A549 (cell line): ENCODE data around the gene ADAMTS12. TPM values are rescaled to one million over a fixed set of nuclear protein-coding genes. Genes with fewer than 3 reads are reported as not detected.

Experiments used
- ATAC-seq, 2 experiments: fragments of 200-7000 bp in 1 of 2; fragments of >200 bp in 1 of 2; cut with Nextera tagmentation in 1 of 2; cut with Tn5 transposase in 1 of 2; 3 replicates each; pipeline versions ENCODE4 v1.8.0 to v1.9.1; 2018 to 2020; ENCODE audit warnings: mild to moderate bottlenecking in 1 of 2, moderate library complexity in 1 of 2
- CTCF ChIA-PET: fragments of 300-600 bp; sonication (Branson Sonifier 250); formaldehyde crosslinking; extraction: SDS; loops from one replicate; lab custom pipeline; 2021; ENCODE audit warnings: antibody characterized with exemption, inconsistent platforms; lab: Yijun Ruan, JAX
- POLR2A ChIA-PET: fragments of 350-600 bp; formaldehyde crosslinking; extraction: SDS; loops from one replicate; lab custom pipeline; 2021; ENCODE audit warnings: antibody characterized with exemption, inconsistent platforms; lab: Yijun Ruan, JAX
- DNase-seq, 2 experiments: peaks; one replicate each; pipeline versions ENCODE4 v3.0.0 to v3.0.0-alpha.2; 2011 to 2016; ENCODE audit warnings: low read depth in 1 of 2, low spot score in 1 of 2
- FAIRE-seq: peaks from 2 replicates; lab custom pipeline; 2011; peaks lifted over from hg19 to GRCh38; lab: Jason Lieb, UNC
- H3K27ac ChIP-seq, 2 experiments: fragments of >200 bp; sonication (Bioruptor Twin); formaldehyde crosslinking; 3 replicates each; pipeline ENCODE4 v1.5.1; 2016 to 2017
- H3K4me1 ChIP-seq: fragments of >200 bp; sonication (Bioruptor Twin); formaldehyde crosslinking; 3 replicates; pipeline ENCODE4 v1.6.1; 2016
- H3K4me2 ChIP-seq: fragments of >200 bp; sonication (Bioruptor Twin); formaldehyde crosslinking; 3 replicates; pipeline ENCODE4 v1.6.1; 2016
- H3K4me3 ChIP-seq: fragments of >200 bp; sonication (Bioruptor Twin); formaldehyde crosslinking; 3 replicates; pipeline ENCODE4 v1.5.1; 2016
- H3K9me3 ChIP-seq: fragments of >200 bp; sonication (Bioruptor Twin); formaldehyde crosslinking; 3 replicates; pipeline ENCODE4 v1.6.1; 2016
- ATOH8 ChIP-seq: fragments of 250-450 bp; sonication (Bioruptor Pico); IDR thresholded peaks from 2 replicates; pipeline ENCODE4 v1.5.0; 2020; ENCODE audit warnings: low read depth, mild to moderate bottlenecking, moderate library complexity
- CEBPB ChIP-seq, 2 experiments: fragments of >200 bp in 1 of 2; sonication (Bioruptor Twin) in 1 of 2; formaldehyde crosslinking in 1 of 2; IDR thresholded peaks; 2 replicates each; pipeline ENCODE4 v1.6.1; 2012 to 2016
- EHF ChIP-seq: fragments of 250-450 bp; sonication (Bioruptor Pico); IDR thresholded peaks from 2 replicates; pipeline ENCODE4 v1.5.0; 2020; ENCODE audit warnings: mild to moderate bottlenecking
- EP300 ChIP-seq, 2 experiments: fragments of >200 bp; sonication (Bioruptor Twin); formaldehyde crosslinking; IDR thresholded peaks; 2 replicates in 1 of 2; 3 replicates in 1 of 2; pipeline ENCODE4 v1.6.1; 2016 to 2017
- FOXS1 ChIP-seq: fragments of 250-450 bp; sonication (Bioruptor Pico); IDR thresholded peaks from 2 replicates; pipeline ENCODE4 v1.5.0; 2020; ENCODE audit warnings: mild to moderate bottlenecking, moderate library complexity
- HOXA7 ChIP-seq: fragments of 250-450 bp; sonication (Bioruptor Pico); IDR thresholded peaks from 2 replicates; pipeline ENCODE4 v1.5.0; 2020; ENCODE audit warnings: mild to moderate bottlenecking, moderate library complexity
- HOXB13 ChIP-seq: fragments of 250-450 bp; sonication (Bioruptor Pico); IDR thresholded peaks from 2 replicates; pipeline ENCODE4 v1.5.0; 2020; ENCODE audit warnings: low read depth, mild to moderate bottlenecking, moderate library complexity
- KDM1A ChIP-seq: fragments of 200-600 bp; sonication (generic); IDR thresholded peaks from 2 replicates; pipeline ENCODE4 v1.6.1; 2016; ENCODE audit warnings: low read depth, mild to moderate bottlenecking
- KDM5A ChIP-seq: fragments of 200-600 bp; sonication (generic); IDR thresholded peaks from 2 replicates; pipeline ENCODE4 v1.6.1; 2016; ENCODE audit warnings: antibody characterized with exemption, mild to moderate bottlenecking
- MAFK ChIP-seq: fragments of 450-650 bp; IDR thresholded peaks from 2 replicates; pipeline ENCODE4 v1.6.1; 2014; ENCODE audit not compliant: partially characterized antibody
- MAX ChIP-seq: IDR thresholded peaks from 2 replicates; pipeline ENCODE4 v1.6.1; 2012
- MAZ ChIP-seq: fragments of 150-350 bp; IDR thresholded peaks from 2 replicates; pipeline ENCODE4 v1.6.1; 2014; ENCODE audit warnings: antibody characterized with exemption, low read depth, low read length, borderline replicate concordance
- POLR2A ChIP-seq: IDR thresholded peaks from 2 replicates; pipeline ENCODE4 v1.6.1; 2012; ENCODE audit warnings: mild to moderate bottlenecking, low read length
- RAD21 ChIP-seq, 2 experiments: fragments of >200 bp in 1 of 2; sonication (Bioruptor Twin) in 1 of 2; formaldehyde crosslinking in 1 of 2; IDR thresholded peaks in 1 of 2; conservative IDR thresholded peaks in 1 of 2; 2 replicates in 1 of 2; 3 replicates in 1 of 2; pipeline ENCODE4 v1.6.1; 2012 to 2018; ENCODE audit warnings: inconsistent platforms in 1 of 2
- SREBF2 ChIP-seq: fragments of 450-650 bp; IDR thresholded peaks from 2 replicates; pipeline ENCODE4 v1.6.1; 2014; ENCODE audit warnings: mild to moderate bottlenecking, moderate library complexity
- ZC3H11A ChIP-seq: fragments of 450-650 bp; IDR thresholded peaks from 2 replicates; pipeline ENCODE4 v1.6.1; 2014; ENCODE audit warnings: antibody characterized with exemption, mild to moderate bottlenecking
- ZFP36 ChIP-seq: fragments of 450-650 bp; IDR thresholded peaks from 2 replicates; pipeline ENCODE4 v1.6.1; 2014; ENCODE audit warnings: borderline replicate concordance; ENCODE audit not compliant: partially characterized antibody
- WGBS: methylation state at CpG from one replicate; pipeline ENCODE4 v1.1.6; 2017; ENCODE audit errors: missing lambda C conversion rate; 5-methylcytosine and 5-hydroxymethylcytosine counted together
- polyA plus RNA-seq, 4 experiments: library from polyadenylated mRNA; depleted of rRNA in 3 of 4; stranded (reverse); fragments of >200 nt; fragmentation: RNase III in 1 of 4; extraction: RNeasy Plus Mini Kit Qiagen cat#74134 plus additional on column Dnase treatment in 1 of 4; gene quantifications; 2 replicates in 3 of 4; 3 replicates in 1 of 4; pipeline ENCODE4 v1.2.3, GENCODE V29; 2011 to 2017
- TF ChIP-seq, protein P1 (sequence below): fragments of >200 bp; sonication (Bioruptor Twin); formaldehyde crosslinking; IDR thresholded peaks from 3 replicates; pipeline ENCODE4 v1.5.1; 2016
- TF ChIP-seq, protein P2 (sequence below): IDR thresholded peaks from 2 replicates; pipeline ENCODE4 v1.6.1; 2012; ENCODE audit warnings: low read depth, borderline replicate concordance

ADAMTS12 gene
- polyA plus RNA-seq, 2 of the 4 experiments (the other 2 are of a cell fraction) = 4.8 to 6.8 TPM

DNA sequence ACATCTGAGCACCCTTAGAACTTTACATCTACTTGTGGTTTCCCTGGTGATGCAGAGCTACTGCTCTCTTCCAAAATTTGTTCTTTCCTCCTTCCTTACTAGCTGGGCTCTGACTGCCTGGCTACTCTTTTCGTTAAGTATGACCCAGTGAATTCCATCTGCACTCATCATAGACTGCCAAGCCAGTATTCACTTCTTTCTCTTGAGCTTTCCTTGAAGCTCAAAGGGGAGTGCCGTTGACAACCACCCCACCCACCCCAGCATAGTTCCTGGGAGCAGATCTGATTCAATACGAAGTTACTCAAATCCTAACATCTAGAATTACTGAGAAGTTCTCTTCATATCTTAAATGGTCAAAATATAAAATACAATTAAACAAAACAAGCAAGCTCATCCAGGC is 190.5 kb downstream of the ADAMTS12 start:
- no peaks in the 10 kb centered on the region for H3K4me1 ChIP-seq
- no peaks in the 10 kb centered on the region for H3K9me3 ChIP-seq
- POLR2A ChIA-PET = no interaction called here
- 28% methylated on average over 3 of the region's 3 CpGs for WGBS
- CTCF ChIA-PET = interaction anchor here (1.1 to 1.3 kb wide), 2 partner anchors 11 to 233 kb away, joined by 4 read pairs; no protein-coding TSS in a partner anchor
- TF ChIP-seq, protein P1, sequence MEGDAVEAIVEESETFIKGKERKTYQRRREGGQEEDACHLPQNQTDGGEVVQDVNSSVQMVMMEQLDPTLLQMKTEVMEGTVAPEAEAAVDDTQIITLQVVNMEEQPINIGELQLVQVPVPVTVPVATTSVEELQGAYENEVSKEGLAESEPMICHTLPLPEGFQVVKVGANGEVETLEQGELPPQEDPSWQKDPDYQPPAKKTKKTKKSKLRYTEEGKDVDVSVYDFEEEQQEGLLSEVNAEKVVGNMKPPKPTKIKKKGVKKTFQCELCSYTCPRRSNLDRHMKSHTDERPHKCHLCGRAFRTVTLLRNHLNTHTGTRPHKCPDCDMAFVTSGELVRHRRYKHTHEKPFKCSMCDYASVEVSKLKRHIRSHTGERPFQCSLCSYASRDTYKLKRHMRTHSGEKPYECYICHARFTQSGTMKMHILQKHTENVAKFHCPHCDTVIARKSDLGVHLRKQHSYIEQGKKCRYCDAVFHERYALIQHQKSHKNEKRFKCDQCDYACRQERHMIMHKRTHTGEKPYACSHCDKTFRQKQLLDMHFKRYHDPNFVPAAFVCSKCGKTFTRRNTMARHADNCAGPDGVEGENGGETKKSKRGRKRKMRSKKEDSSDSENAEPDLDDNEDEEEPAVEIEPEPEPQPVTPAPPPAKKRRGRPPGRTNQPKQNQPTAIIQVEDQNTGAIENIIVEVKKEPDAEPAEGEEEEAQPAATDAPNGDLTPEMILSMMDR = no peak
- no peak for TF ChIP-seq EP300 (IDR thresholded peaks at IDR 0.05)
- no peak for TF ChIP-seq KDM5A
- no peak overlapping the region for H3K4me3 ChIP-seq
- DNase-seq (no peak), FAIRE-seq (no peak), ATAC-seq (no peak)
- no peak overlapping the region for H3K4me2 ChIP-seq
- no peak overlapping the region for H3K27ac ChIP-seq

DNA sequence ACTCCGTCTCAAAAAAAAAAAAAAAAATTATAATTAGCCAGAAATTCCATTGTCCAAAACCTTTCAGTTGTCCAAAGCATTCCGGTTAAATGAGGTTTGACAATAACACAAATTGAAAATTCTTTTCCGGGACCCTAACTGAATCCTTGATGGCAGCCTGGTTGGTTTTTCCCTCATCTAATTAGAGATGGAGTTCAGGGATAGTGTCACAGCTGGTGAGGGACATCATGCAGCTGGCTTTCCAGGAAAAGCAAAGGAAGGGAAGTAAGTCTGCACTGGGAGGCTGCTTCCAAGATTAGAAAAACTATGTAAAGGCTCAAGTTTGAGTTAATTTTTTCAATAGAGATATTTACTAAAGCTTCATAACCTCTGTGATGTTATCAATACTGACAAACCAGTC is 195.4 kb downstream of the ADAMTS12 start:
- H3K9me3 ChIP-seq = peaks cover 17% of the 10 kb centered on the region; the same call in 1 of the 3 replicates
- CTCF ChIA-PET = no interaction called here
- POLR2A ChIA-PET = no interaction called here
- DNase-seq = no peak
- no peak overlapping the region for H3K4me3 ChIP-seq
- TF ChIP-seq, protein P1 = no peak
- TF ChIP-seq SREBF2 (no peak), HOXA7 (CRISPR knock-in tag) (no peak), RAD21 (conservative IDR thresholded peaks at IDR 0.05 in 1 of 2, IDR thresholded peaks at IDR 0.05 in 1 of 2) (no peak)
- no peaks in the 10 kb centered on the region for H3K4me1 ChIP-seq
- H3K4me2 ChIP-seq = no peak overlapping the region
- H3K27ac ChIP-seq = no peak overlapping the region
- no peak for ATAC-seq
- 83% methylated on average over 3 of the region's 3 CpGs for WGBS
- FAIRE-seq = no peak

GRCh38 chr5:33692980-33693379 is 198.8 kb downstream of the ADAMTS12 start:
- FAIRE-seq (no peak), ATAC-seq (no peak), DNase-seq (no peak)
- H3K4me2 ChIP-seq = no peak overlapping the region
- H3K4me1 ChIP-seq = no peaks in the 10 kb centered on the region
- WGBS = 39% methylated on average over 2 of the region's 2 CpGs
- ChIA-PET CTCF (no interaction called here), POLR2A (no interaction called here)
- H3K27ac ChIP-seq = no peak overlapping the region
- peaks cover 17% of the 10 kb centered on the region; the same call in 1 of the 3 replicates for H3K9me3 ChIP-seq
- no peak overlapping the region for H3K4me3 ChIP-seq
- TF ChIP-seq, protein P2, sequence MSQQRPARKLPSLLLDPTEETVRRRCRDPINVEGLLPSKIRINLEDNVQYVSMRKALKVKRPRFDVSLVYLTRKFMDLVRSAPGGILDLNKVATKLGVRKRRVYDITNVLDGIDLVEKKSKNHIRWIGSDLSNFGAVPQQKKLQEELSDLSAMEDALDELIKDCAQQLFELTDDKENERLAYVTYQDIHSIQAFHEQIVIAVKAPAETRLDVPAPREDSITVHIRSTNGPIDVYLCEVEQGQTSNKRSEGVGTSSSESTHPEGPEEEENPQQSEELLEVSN = no peak
- TF ChIP-seq MAFK (peak; percentile 82), ZFP36 (no peak), HOXB13 (CRISPR knock-in tag) (no peak), ATOH8 (CRISPR knock-in tag) (no peak), KDM1A (no peak), EHF (CRISPR knock-in tag) (no peak), MAZ (no peak)

- Histone ChIP-seq H3K4me3 (no peak overlapping the region), H3K27ac (no peak overlapping the region), H3K4me2 (no peak overlapping the region)
- ATAC-seq (no peak), FAIRE-seq (no peak), DNase-seq (no peak)
- ChIA-PET POLR2A (no interaction called here), CTCF (no interaction called here)
- TF ChIP-seq POLR2A = no peak
- no peak for TF ChIP-seq CEBPB (IDR thresholded peaks at IDR 0.05)
- TF ChIP-seq KDM5A = no peak
- no peak for TF ChIP-seq MAX
- no peak for TF ChIP-seq ZC3H11A
- no peak for TF ChIP-seq FOXS1 (CRISPR knock-in tag)
- TF ChIP-seq, all 56 proteins: peak for 0
- Histone ChIP-seq H3K9me3 (peaks cover 17% of the 10 kb centered on the region; the same call in 1 of the 3 replicates), H3K4me1 (no peaks in the 10 kb centered on the region)
These were observed 199.9 kb downstream of the ADAMTS12 start for GRCh38 chr5:33691856-33692255.
